Liver (tissue), 3 donors: ENCODE results near the gene YWHAB.

Experiments used
- CTCF ChIP-seq: fragments of 150-350 bp; IDR thresholded peaks from 2 replicates; pipeline ENCODE4 v1.5.1; 2017; ENCODE audit warnings: improper control_type of control experiment, low read depth, low read length; ENCODE audit not compliant: missing input control
- FOXA1 ChIP-seq: IDR thresholded peaks from 2 replicates; pipeline ENCODE4 v1.6.1; 2016; ENCODE audit warnings: antibody characterized with exemption
- GABPA ChIP-seq, 2 donors: IDR thresholded peaks in 1 of 2; conservative IDR thresholded peaks in 1 of 2; 2 replicates each; pipeline ENCODE4 v1.6.1; 2016; ENCODE audit warnings: antibody characterized with exemption in 2 of 2, mild to moderate bottlenecking in 1 of 2, moderate library complexity in 1 of 2
- REST ChIP-seq: IDR thresholded peaks from 2 replicates; pipeline ENCODE4 v1.6.1; 2016; ENCODE audit warnings: antibody characterized with exemption, mild to moderate bottlenecking
- RXRA ChIP-seq, 2 donors: IDR thresholded peaks; 2 replicates each; pipeline ENCODE4 v1.6.1; 2017 to 2018; ENCODE audit warnings: antibody characterized with exemption in 2 of 2, mild to moderate bottlenecking in 1 of 2
- YY1 ChIP-seq: IDR thresholded peaks from 2 replicates; pipeline ENCODE4 v1.6.1; 2016; ENCODE audit warnings: antibody characterized with exemption, mild to moderate bottlenecking
- donor health status: healthy.
- donor health status: healthy.

- TF ChIP-seq YY1, result peak; percentile 42
- no peak for TF ChIP-seq REST
- TF ChIP-seq RXRA (IDR thresholded peaks at IDR 0.05), result peak; percentile 33 to 40
- TF ChIP-seq CTCF, result peak; percentile 12
- no peak for TF ChIP-seq FOXA1
- TF ChIP-seq GABPA (IDR thresholded peaks at IDR 0.05 in 1 of 2, conservative IDR thresholded peaks at IDR 0.05 in 1 of 2), result peak; percentile 70 to 94
These were observed at the start of gene YWHAB for GRCh38 chr20:44885392-44886265.
